Right atrium auricular region (tissue), 2 donors: ENCODE results near the gene NR6A1. TPM values are rescaled to one million over a fixed set of nuclear protein-coding genes. Genes with fewer than 3 reads are reported as not detected.

Experiments
- DNase-seq: peaks from one replicate; pipeline ENCODE4 v3.0.0-alpha.2; 2019; ENCODE audit warnings: low spot score
- H3K27ac ChIP-seq, 2 donors: fragments of 200-600 bp; sonication (generic); 1 replicate in 1 of 2; 2 replicates in 1 of 2; pipeline ENCODE4 v1.5.1; 2016 to 2019
- H3K27me3 ChIP-seq, 2 donors: fragments of 200-600 bp; sonication (generic); one replicate each; pipeline versions ENCODE4 v1.5.1 to v1.6.0; 2017 to 2019
- H3K36me3 ChIP-seq: fragments of 200-600 bp; sonication (generic); one replicate; pipeline ENCODE4 v1.5.1; 2016
- H3K4me1 ChIP-seq, 2 donors: fragments of 200-600 bp; sonication (generic); one replicate each; pipeline versions ENCODE4 v1.5.1 to v1.6.0; 2017 to 2019
- H3K4me3 ChIP-seq, 2 donors: fragments of 200-600 bp; sonication (generic); 1 replicate in 1 of 2; 2 replicates in 1 of 2; pipeline ENCODE4 v1.5.1; 2017 to 2019; ENCODE audit warnings: mild to moderate bottlenecking in 1 of 2, moderate library complexity in 1 of 2
- H3K9me3 ChIP-seq, 2 donors: fragments of 200-600 bp; sonication (generic); one replicate each; pipeline ENCODE4 v1.5.1; 2019
- CTCF ChIP-seq, 2 donors: fragments of 200-600 bp; sonication (generic); IDR thresholded peaks; one replicate each; pipeline ENCODE4 v1.5.1; 2019; ENCODE audit warnings: antibody characterized with exemption in 2 of 2
- total RNA-seq, 2 donors: library from RNA; depleted of rRNA; stranded (reverse); fragments of >200 nt; gene quantifications; one replicate each; pipeline ENCODE4 v1.1.0, GENCODE V29; 2016

NR6A1 gene
- total RNA-seq, 2 donors from 2014 or later = 1.9 to 2.6 TPM

GRCh38 chr9:124762633-124763032 lies 8.5 kb downstream of the NR6A1 start:
- Histone ChIP-seq H3K36me3 (no peaks in the 10 kb centered on the region), H3K27ac (no peak overlapping the region), H3K9me3 (no peaks in the 10 kb centered on the region), H3K4me1 (no peaks in the 10 kb centered on the region), H3K4me3 (no peak overlapping the region), H3K27me3 (no peaks in the 10 kb centered on the region)
- no peak for TF ChIP-seq CTCF (IDR thresholded peaks at IDR 0.05)
- DNase-seq = no peak

GRCh38 chr9:124761710-124762109 lies 9.4 kb downstream of the NR6A1 start:
- no peaks in the 10 kb centered on the region for H3K36me3 ChIP-seq
- no peaks in the 10 kb centered on the region for H3K9me3 ChIP-seq
- H3K4me3 ChIP-seq = no peak overlapping the region
- H3K4me1 ChIP-seq = no peaks in the 10 kb centered on the region
- no peak for TF ChIP-seq CTCF (IDR thresholded peaks at IDR 0.05)
- no peaks in the 10 kb centered on the region for H3K27me3 ChIP-seq
- no peak overlapping the region for H3K27ac ChIP-seq
- no peak for DNase-seq

GRCh38 chr9:124761196-124761595 lies 9.9 kb downstream of the NR6A1 start:
- Histone ChIP-seq H3K36me3 (no peaks in the 10 kb centered on the region), H3K27ac (no peak overlapping the region), H3K27me3 (no peaks in the 10 kb centered on the region), H3K4me3 (no peak overlapping the region), H3K9me3 (no peaks in the 10 kb centered on the region), H3K4me1 (no peaks in the 10 kb centered on the region)
- DNase-seq = no peak
- no peak for TF ChIP-seq CTCF (IDR thresholded peaks at IDR 0.05)

GRCh38 chr9:124760719-124761118 lies 10.4 kb downstream of the NR6A1 start:
- Histone ChIP-seq H3K27ac (no peak overlapping the region), H3K36me3 (no peaks in the 10 kb centered on the region), H3K4me3 (no peak overlapping the region), H3K27me3 (no peaks in the 10 kb centered on the region), H3K4me1 (no peaks in the 10 kb centered on the region), H3K9me3 (no peaks in the 10 kb centered on the region)
- no peak for DNase-seq
- no peak for TF ChIP-seq CTCF (IDR thresholded peaks at IDR 0.05)

GRCh38 chr9:124759327-124759726 lies 11.8 kb downstream of the NR6A1 start:
- Histone ChIP-seq H3K27me3 (no peaks in the 10 kb centered on the region), H3K4me1 (no peaks in the 10 kb centered on the region), H3K36me3 (no peaks in the 10 kb centered on the region), H3K4me3 (no peak overlapping the region), H3K9me3 (no peaks in the 10 kb centered on the region), H3K27ac (no peak overlapping the region)
- TF ChIP-seq CTCF (IDR thresholded peaks at IDR 0.05) = no peak
- DNase-seq = no peak

- no peak overlapping the region for H3K27ac ChIP-seq
- H3K4me1 ChIP-seq = no peaks in the 10 kb centered on the region
- H3K36me3 ChIP-seq = no peaks in the 10 kb centered on the region
- H3K4me3 ChIP-seq = no peak overlapping the region
- H3K9me3 ChIP-seq = no peaks in the 10 kb centered on the region
- no peak for TF ChIP-seq CTCF (IDR thresholded peaks at IDR 0.05)
- DNase-seq = no peak
- H3K27me3 ChIP-seq = no peaks in the 10 kb centered on the region
Observed at GRCh38 chr9:124758691-124759090, 12.4 kb downstream of the NR6A1 start.
